HEK293T (cell line): Measurements from ENCODE around the gene PDZD8.

ENCODE experiments used
- FOXK2 ChIP-seq: fragments of 450-650 bp; IDR thresholded peaks from 2 replicates; pipeline ENCODE4 v1.6.1; 2016; ENCODE audit warnings: mild to moderate bottlenecking
- ZNF384 ChIP-seq: fragments of 450-650 bp; IDR thresholded peaks from 2 replicates; pipeline ENCODE4 v1.6.1; 2016

DNA sequence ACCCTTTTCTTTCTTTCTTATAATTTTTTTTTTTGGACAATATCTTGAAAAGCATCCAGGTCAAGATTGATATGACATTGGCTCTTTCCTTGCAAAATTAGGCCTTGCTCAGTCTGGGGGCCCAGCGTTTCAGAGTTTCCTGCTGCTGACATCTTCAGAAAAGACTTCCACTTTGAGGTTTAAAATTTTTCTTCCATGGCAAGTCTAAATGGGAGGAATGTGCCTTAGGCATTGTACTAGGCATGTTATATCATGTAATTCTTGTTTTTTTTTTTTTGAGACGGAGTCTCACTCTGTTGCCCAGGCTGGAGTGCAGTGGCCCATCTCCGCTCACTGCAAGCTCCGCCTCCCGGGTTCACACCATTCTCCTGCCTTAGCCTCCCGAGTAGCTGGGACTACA, 48.9 kb upstream of the PDZD8 start:
- TF ChIP-seq FOXK2 (no peak), ZNF384 (no peak)
